C1 segment of cervical spinal cord (tissue), 14 donors: ENCODE measurements around the gene IDH3B.

Experiments
- DNase-seq, 14 donors: peaks; one replicate each; lab custom pipeline; 2025; lab: John Stamatoyannopoulos, UW

The IDH3B gene

DNA sequence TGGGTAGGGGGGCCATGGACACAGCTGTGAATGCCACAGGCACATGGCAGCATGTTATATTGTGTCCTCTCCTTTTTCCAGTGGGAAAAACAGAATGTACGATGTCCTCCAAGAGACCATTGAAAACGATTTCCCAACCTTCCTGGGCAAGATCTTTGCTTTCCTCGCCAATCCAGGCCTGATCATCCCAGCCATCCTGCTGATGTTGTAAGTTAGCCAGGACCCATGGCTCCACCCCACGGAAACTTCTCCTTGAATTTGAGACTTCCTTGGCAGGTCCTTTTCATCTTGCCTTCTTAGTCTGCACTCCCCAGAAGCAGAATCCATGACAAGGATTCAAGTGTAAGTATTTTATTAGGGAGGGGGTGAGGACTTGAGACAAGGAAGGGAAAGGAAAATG lies 39.8 kb downstream of the IDH3B start:
- DNase-seq: no peak

GRCh38 chr20:2619961-2620595 lies 43.9 kb downstream of the IDH3B start:
- no peak for DNase-seq

DNA sequence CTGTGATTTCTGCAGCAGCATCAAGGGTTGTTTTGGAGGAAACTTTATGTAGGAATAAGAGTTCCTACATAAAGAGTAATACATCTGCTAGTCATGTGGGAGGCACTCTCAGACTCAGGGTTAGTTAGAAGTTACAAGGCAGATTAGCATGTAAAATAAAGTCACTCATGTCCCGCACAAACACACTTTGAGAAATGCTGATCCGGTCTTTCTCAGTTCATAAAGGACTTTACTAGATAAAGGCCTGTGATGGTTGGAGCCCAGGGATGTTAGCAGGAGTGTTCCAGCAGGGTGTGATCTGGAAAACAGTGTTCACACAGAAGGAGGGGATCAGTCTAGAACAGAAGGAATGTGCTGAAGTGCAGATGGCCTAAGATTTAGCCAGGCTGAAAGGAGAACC lies 44.7 kb downstream of the IDH3B start:
- no peak for DNase-seq

- DNase-seq: no peak
These were observed 45.2 kb downstream of the IDH3B start for GRCh38 chr20:2618815-2619214.

DNA sequence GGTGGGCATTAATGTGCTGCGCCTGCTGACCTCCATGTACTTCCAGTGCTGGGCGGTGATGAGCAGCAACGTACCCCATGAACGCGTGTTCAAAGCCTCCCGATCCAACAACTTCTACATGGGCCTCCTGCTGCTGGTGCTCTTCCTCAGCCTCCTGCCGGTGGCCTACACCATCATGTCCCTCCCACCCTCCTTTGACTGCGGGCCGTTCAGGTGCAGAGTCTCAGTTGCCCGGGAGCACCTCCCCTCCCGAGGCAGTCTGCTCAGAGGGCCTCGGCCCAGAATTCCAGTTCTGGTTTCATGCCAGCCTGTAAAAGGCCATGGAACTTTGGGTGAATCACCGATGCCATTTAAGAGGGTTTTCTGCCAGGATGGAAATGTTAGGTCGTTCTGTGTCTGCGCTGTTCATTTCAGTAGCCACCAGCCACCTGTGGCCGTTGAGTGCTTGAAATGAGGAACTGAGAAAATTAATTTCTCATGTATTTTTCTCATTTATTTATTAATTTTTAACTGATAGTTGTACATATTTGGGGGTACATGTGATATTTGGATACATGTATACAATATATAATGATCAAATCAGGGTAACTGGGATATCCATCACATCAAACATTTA lies 46.8 kb downstream of the IDH3B start:
- DNase-seq: no peak

DNA sequence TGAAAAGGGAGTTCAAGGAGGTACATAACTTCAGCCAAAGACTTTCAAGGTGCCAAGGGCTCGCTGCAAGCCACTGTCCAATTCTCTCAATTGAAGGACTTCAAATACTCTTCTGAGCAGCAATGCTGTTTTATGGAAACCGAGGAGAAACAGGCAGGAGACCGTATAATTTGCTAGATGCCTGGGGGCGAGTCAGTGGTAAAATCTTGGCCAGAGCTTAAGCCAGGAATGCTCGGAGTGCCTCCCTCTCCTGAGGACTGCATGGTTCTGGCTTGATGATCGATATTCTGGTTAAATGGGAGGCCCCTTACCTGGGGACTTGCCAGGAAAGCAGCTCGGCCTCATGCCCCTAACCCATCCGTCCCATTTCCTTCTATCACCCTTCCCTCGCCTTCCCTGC lies 47.4 kb downstream of the IDH3B start:
- DNase-seq: no peak

DNA sequence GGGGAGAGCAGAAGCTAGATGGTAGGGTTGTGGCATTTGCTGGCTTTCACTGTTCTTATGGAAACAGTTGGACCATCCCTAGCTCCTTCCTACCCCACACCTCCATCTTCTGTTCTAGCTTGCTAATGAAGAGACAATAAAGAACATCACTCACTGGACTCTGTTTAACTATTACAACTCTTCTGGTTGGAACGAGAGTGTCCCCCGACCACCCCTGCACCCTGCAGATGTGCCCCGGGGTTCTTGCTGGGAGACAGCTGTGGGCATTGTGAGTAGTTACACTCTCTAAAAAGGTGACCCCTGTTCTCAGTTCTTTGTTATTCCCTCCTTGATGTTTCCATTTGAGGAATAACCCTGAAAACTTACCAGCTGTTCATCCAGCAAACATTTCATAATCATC lies 51.9 kb downstream of the IDH3B start:
- DNase-seq: no peak

DNA sequence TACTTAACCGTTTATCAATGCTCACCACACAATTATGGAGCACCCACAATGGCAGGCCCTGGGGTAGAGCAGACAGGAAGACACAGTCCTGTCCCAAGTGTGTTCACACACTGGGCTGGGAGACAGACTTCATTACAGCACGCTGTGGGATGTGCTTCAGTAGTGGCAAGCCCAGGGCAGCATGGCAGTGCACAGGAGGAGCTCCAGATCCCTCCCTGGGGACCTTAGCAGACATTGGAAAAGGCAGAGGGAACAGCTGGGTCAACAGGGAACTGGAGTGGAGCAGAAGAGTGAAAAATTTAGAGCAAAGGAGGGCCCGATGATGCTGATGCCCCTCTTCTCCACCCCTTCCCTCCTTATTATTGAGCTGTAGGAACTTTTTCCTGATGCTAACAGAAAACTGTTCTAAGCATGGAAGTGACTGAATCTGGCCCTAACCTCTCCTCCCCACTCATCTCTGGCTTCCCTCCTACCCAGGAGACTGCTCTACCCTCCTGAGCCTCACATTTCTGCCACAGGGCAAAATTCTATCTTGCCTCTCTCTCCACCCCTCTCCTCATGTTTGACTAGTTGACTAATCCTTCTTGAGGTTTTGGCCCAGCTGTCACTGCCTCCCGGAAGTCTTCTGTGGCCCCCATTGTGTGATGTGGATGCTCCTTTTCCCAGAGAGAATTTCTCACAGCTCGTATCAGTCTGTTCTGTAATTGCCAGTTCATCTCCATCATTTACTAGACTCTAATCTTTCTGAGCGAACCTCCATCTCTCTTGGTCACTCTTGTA lies 52.9 kb downstream of the IDH3B start:
- DNase-seq: no peak

GRCh38 chr20:2610326-2610725 lies 53.7 kb downstream of the IDH3B start:
- DNase-seq: no peak
